GM21825 (cell line): ENCODE data around the gene OLFM1.

ENCODE experiments used
- ATAC-seq: cut with Tn5 transposase; IDR thresholded peaks from one replicate; pipeline ENCODE4 v1.9.1; 2021; ENCODE audit warnings: mild to moderate bottlenecking, moderate library complexity; ENCODE audit not compliant: unreplicated experiment

OLFM1 gene

GRCh38 chr9:135075234-135076142 lies 12.0 kb upstream of the OLFM1 start:
- ATAC-seq = no peak

- no peak for ATAC-seq
Measured at GRCh38 chr9:135076143-135076875, 11.2 kb upstream of the OLFM1 start.

GRCh38 chr9:135076876-135077430 lies 10.5 kb upstream of the OLFM1 start:
- no peak for ATAC-seq

- ATAC-seq = no peak
Measured at GRCh38 chr9:135077497-135078200, 9.8 kb upstream of the OLFM1 start.

- ATAC-seq = no peak
Measured at GRCh38 chr9:135078361-135078821, 9.1 kb upstream of the OLFM1 start.

GRCh38 chr9:135079018-135079417 lies 8.4 kb upstream of the OLFM1 start:
- ATAC-seq = no peak

- ATAC-seq = no peak
Measured at GRCh38 chr9:135079676-135080075, 7.8 kb upstream of the OLFM1 start.

GRCh38 chr9:135080286-135081263 lies 6.9 kb upstream of the OLFM1 start:
- ATAC-seq = no peak

- no peak for ATAC-seq
Measured at GRCh38 chr9:135081264-135081660, 6.2 kb upstream of the OLFM1 start.

GRCh38 chr9:135081731-135082130 lies 5.7 kb upstream of the OLFM1 start:
- no peak for ATAC-seq

- ATAC-seq = no peak
Measured at GRCh38 chr9:135082536-135082935, 4.9 kb upstream of the OLFM1 start.

GRCh38 chr9:135083241-135083810 lies 4.1 kb upstream of the OLFM1 start:
- no peak for ATAC-seq

GRCh38 chr9:135083831-135084230 lies 3.6 kb upstream of the OLFM1 start:
- no peak for ATAC-seq

GRCh38 chr9:135084262-135084661 lies 3.2 kb upstream of the OLFM1 start:
- ATAC-seq = no peak

GRCh38 chr9:135084881-135085760 lies 2.3 kb upstream of the OLFM1 start:
- ATAC-seq = no peak

- ATAC-seq = no peak
Measured at GRCh38 chr9:135085830-135086546, 1.5 kb upstream of the OLFM1 start.

GRCh38 chr9:135086597-135087488 lies 625 bp upstream of the OLFM1 start:
- ATAC-seq = no peak
